Left forelimb (tissue), 1 donor: ENCODE results near the gene ZNF516.
A peak's percentile ranks its signal among the peaks of the same experiment; 100 is the strongest.

Experiments
- DNase-seq: peaks from one replicate; pipeline ENCODE4 v3.0.0-alpha.2; 2018; ENCODE audit warnings: low spot score

ZNF516 gene

DNA sequence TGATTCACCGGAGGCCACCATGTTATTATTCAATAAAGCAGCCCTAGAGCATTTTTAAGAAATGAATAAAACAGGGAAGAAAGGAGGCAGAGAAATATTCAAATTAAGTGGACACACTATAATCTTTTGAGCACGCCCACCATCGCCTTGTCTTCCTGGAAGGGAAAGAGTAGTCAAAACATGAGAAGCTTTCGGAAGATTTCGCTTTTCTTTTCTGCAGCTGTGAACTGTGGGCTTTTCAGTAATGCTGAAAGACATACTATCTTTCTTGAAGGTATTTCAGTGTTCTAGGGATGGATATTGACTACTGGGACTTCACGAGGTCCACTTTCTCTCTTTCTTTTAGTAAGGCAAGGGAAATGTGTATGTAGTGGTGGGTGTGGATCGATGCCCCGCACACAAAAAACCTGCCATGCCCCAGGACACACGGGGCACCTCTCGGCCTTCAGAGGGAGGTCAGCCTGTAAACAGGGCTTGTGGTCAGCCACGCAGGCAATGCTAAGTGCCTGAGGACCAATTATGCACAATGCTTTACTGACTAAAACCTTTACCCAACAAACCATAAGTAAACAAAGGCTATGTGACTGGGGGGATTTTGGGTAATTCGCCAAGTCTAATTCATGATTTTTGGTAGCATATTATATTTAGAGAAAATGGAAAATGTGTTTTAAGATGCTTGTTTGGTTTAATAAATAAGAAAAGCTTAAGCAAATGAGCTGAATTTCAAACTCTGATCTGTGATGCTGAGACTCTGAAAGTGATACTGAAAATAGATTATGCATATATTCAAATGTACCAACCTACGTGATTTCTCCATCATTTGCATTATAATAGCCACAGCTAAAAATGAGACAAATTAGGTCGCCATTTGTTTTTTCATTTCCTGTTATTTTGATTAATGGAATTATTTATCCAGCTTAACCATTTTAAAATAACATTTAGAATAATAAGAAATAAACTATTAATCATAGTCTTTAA lies 130.5 kb downstream of the ZNF516 start:
- DNase-seq: no peak

DNA sequence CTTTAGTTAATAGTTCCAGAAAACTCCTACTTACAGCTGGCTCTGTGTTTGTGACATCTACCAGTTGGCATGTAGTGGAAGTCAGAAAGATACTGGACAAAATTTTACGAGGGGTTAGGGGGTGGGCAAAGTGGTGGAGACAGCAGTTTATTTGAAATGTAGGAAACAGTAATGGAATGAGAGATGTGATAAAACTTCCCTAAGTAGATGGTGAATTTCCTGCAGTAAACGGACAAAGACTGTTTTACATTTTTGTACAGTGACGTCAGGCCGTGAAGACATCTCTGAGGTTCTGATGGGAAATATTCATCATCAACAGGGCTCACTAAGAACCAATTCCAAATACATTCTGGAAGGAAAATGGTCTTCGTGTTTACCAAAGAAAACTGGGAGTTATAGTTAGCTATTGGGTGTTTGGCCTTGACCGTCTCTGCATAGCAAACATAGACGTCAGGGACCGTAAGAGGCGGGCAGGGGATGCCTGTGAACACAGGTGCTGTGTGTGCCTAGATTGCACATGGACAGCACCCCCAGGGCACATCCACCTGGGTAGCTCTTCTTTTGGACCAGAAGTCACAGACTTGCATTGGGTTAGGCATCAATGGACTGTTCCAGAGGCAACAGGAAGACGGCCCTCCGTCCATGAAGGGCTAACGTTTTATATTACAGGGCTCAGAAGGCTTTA lies 131.5 kb downstream of the ZNF516 start:
- no peak for DNase-seq

- no peak for DNase-seq
Measured at GRCh38 chr18:76362676-76363075, 132.4 kb downstream of the ZNF516 start.

DNA sequence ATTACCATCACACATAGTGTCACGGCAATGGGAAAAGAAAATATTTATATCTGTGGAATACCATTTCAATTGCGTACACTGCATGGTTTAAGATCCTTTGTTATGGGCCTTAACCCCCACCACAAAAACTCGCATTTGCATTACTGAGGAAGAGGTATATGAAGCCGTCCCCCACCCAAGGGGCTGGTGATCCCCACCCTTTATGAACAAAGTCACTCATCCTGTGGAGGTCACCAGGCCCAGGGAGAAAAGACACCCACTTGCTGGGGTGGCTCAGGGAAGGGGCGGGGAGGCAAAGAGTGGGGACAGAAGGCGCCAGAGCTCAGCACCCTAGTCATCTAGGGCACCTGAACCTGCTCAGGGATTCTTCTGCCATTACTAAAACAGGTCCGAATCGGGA lies 133.8 kb downstream of the ZNF516 start:
- DNase-seq: no peak

- DNase-seq: no peak
Measured at GRCh38 chr18:76359909-76360308, 135.1 kb downstream of the ZNF516 start.

GRCh38 chr18:76358774-76359173 lies 136.3 kb downstream of the ZNF516 start:
- no peak for DNase-seq

DNA sequence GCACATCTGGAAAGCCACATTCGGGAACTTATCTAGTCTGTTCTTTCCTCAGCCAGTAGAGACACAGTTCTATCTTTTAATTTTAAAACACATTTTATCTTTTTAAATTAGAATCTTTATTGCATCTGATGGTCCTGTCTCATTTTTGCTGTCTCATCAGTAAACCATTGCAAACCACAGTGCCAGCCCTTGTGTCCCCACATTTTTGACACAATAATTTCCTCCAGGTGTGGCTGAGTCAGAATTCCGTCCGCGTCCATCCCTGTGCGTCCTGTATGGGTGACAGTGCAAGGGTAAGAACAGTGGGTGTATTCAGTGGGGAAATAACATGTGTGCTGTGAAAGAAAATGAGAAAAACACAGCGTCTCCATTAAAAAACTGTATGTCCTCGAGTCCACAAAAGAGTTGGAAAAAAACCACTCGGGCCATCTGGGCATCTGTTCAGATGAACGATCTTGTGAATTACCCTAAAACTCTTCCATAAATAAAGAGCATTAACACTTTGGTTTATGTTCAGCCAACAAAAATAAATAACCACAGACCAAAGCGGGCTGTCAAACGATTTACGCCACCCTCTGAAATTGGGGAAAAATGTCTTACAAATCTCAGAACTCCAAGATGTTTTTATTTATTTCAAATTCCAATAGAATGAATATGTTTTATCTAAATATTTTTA lies 137.3 kb downstream of the ZNF516 start:
- no peak for DNase-seq

DNA sequence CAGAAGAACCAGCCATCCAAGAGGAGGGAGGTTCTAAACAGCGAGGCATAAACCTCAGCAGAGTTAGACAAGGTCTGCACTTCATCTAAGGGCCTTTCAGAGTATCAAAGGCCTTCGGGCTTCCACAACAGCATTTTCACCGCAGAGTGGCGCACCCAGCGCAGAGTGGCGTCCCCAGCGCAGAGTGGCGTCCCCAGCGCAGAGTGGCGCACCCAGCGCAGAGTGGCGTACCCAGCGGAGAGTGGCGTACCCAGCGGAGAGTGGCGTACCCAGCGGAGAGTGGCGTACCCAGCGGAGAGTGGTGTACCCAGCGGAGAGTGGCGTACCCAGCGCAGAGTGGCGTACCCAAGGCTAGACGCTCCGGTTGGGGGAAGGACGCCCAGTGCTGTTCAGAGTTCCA lies 137.9 kb downstream of the ZNF516 start:
- DNase-seq: no peak

DNA sequence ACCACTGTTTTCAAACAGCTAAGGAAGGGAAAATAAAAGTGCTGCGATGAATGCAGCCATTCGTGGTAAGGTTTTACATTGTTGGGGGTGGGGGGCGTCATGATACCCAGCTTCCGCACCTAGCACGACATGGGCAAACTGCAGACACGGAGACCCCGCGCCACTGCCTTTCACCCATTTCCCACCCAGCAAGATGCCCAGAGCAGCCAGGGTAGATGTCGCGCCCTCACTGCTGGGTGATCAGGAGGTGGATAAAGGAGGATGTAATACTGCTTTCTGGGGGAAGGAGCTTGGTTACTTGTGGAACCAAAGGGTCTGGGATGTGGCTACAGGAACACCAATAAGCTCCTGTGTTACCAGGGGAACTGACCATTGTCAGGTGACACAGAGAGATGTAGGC lies 138.4 kb downstream of the ZNF516 start:
- DNase-seq: no peak

DNA sequence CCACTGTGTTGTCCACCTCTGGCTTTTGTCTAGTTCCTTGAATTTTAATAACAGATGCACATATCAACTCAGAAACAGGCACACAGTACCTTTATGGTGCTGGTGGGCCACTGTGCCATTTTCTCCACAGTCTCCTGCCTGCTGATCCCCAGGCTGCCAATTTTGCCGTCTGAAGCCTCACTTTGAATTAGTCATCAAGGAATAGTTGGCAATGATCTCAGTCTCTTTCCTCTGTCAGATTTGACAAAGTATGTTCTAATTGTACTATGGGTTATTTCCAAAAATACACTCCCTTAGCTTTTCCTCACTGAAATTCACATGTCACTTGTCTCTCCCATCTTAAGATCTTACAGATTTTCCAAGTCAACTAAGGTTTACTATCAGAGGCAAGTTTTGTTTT lies 140.7 kb downstream of the ZNF516 start:
- no peak for DNase-seq

DNA sequence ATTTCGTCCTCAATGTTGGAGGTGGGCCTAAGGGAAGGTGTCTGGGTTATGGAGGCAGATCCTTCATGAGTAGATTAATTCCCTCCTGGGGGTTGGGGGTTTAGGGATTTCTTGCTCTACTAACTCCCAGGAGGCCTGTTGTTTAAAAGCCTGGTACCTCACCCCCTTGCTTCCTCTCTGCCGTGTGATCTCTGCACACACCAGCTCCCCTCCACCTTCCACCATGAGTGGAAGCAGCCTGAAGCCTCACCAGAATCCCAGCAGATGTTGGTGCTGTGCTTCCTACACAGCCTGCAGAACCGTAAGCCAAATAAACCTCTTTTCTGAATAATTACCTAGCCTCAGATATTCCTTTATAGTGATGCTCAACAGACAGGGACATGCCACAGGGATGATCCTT lies 141.5 kb downstream of the ZNF516 start:
- DNase-seq: no peak

- no peak for DNase-seq
Measured at GRCh38 chr18:76353046-76353445, 142.0 kb downstream of the ZNF516 start.

DNA sequence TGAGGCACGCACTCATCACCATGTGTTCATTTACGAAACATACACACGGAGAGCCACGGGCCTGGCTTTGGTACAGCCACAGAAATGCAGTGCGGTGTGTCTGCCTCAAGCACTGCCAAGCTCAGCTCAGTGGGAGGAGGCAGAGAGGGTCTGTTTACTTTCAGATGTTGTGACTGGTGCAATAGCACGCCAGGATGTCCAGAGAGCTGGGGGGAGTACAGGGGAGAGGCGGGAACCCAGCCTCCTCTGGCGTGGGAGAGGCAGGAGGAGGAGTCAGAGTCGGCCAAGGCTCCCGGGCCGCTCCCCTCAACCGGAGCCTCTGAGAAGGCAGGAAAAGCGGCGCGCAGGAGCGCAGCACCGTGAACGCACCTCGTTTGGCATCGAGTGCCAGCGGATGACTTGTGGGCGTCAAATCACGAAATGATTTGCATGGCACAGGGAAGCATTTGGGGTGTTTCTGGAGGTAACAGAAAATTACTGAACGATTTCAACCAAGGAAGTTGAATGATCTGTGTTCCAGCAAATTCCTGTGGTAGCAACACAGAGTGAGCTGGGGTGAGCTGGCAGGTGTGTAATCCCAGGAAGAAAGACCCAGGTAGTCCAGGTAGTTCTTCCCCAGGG lies 143.0 kb downstream of the ZNF516 start:
- no peak for DNase-seq

- no peak for DNase-seq
Measured at GRCh38 chr18:76350134-76351025, 144.7 kb downstream of the ZNF516 start.

GRCh38 chr18:76349067-76349715 lies 145.9 kb downstream of the ZNF516 start:
- DNase-seq: peak; percentile 82

- no peak for DNase-seq
Measured at GRCh38 chr18:76348267-76349066, 146.6 kb downstream of the ZNF516 start.

DNA sequence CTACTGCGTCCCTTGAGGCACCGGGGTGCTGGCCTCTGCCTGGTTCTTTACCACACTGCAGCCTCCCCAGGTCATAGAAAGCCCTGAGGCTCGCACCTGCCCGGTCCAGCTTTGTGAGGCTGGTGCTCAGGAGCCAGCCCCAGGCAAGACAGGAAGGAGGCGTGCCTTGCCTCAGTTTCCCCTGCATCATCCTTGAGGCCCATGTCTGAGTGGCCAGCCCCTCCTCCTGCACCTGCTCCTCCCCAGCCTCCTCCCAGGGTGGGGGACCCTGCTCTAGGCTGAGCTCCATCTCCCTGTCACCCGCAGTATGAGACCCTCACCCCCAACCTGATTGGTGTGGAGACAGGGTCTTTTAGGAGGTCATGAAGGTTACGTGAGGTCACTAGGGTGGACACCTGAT lies 147.7 kb downstream of the ZNF516 start:
- DNase-seq: no peak

DNA sequence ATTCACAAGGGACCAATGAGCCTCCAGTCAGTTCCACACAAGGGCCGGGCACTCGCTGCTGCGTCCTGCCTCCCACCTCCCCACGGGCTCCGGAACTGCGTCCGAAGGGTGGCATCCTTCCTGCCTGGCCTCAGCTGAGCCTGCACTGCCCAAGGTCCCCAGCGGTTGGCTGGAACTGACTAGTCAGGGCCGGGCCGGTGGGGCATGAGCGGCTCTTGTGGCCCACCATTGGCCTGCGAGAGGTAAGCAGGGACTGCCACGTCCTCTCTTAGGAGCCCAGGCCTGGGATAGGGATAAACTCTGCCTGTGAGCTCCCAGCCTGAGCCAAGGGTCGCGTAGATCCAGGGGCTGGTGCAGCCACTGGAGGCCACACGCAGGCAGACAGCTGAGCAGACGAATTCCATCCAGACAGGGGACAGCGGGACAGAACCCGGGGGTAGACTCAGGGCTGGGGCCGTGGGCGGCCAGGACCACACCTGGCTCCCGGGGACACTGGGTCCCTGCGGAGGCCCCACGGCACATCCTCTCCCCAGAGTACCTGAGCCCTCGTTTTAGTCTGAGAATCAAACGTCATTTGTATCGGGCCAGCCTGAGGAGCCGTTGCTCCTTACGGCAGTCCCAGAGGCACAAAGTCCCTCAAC lies 148.4 kb downstream of the ZNF516 start:
- no peak for DNase-seq

GRCh38 chr18:76345901-76346300 lies 149.1 kb downstream of the ZNF516 start:
- no peak for DNase-seq
